B cell (primary cell): ENCODE results near the gene IFNG. TPM values are rescaled to one million over a fixed set of nuclear protein-coding genes. Genes with fewer than 3 reads are reported as not detected.

Experiments
- ATAC-seq: fragments of 200-7000 bp; cut with Tn5 transposase; one replicate; pipeline ENCODE4 v1.10.0; 2021; ENCODE audit warnings: low read depth, mild to moderate bottlenecking, moderate number of reproducible peaks, moderate library complexity
- CTCF ChIA-PET: fragments of 350-600 bp; sonication (Branson Sonifier 250); formaldehyde crosslinking; loops from one replicate; lab custom pipeline; 2021; ENCODE audit warnings: antibody characterized with exemption, inconsistent platforms; lab: Charles Lee
- POLR2A ChIA-PET: fragments of 350-600 bp; sonication (Branson Sonifier 250); formaldehyde crosslinking; loops from one replicate; lab custom pipeline; 2021; ENCODE audit warnings: antibody characterized with exemption; lab: Charles Lee
- DNase-seq: peaks from one replicate; pipeline ENCODE4 v3.0.0; 2013
- H2AFZ ChIP-seq: 2 replicates; pipeline ENCODE4 v1.6.1; 2012; ENCODE audit warnings: mild to moderate bottlenecking, low read depth, low read length; ENCODE audit not compliant: insufficient read depth, poor library complexity, severe bottlenecking
- H3K27ac ChIP-seq, 2 donors: 1 replicate in 1 of 2; 2 replicates in 1 of 2; pipeline ENCODE4 v1.5.1; 2012 to 2013; ENCODE audit warnings: low read length in 2 of 2, mild to moderate bottlenecking in 2 of 2, moderate library complexity in 1 of 2
- H3K27me3 ChIP-seq, 4 experiments: fragments of 200-600 bp in 1 of 4; sonication (generic) in 1 of 4; replicated peaks in 1 of 4; 1 replicate in 2 of 4; 2 replicates in 2 of 4; pipeline versions ENCODE4 v1.6.1 to v1.7.0; 2013 to 2016; ENCODE audit warnings: low read length in 3 of 4, mild to moderate bottlenecking in 2 of 4, mixed read lengths in 1 of 4, moderate library complexity in 1 of 4; ENCODE audit not compliant: insufficient read depth in 4 of 4, control insufficient read depth in 3 of 4; ENCODE audit errors: control extremely low read depth in 1 of 4
- H3K36me3 ChIP-seq, 2 experiments: replicated peaks in 1 of 2; 1 replicate in 1 of 2; 2 replicates in 1 of 2; pipeline versions ENCODE4 v1.6.1 to v1.7.1; 2013; ENCODE audit warnings: low read length in 1 of 2; ENCODE audit not compliant: insufficient read depth in 2 of 2, control insufficient read depth in 1 of 2; ENCODE audit errors: control extremely low read depth in 1 of 2, extremely low read depth in 1 of 2
- H3K4me1 ChIP-seq, 2 donors: fragments of 200-600 bp in 1 of 2; sonication (generic) in 1 of 2; 1 replicate in 1 of 2; 2 replicates in 1 of 2; pipeline versions ENCODE4 v1.5.1 to v1.6.1; 2013 to 2017; ENCODE audit warnings: low read length in 2 of 2; ENCODE audit not compliant: control insufficient read depth in 2 of 2, insufficient read depth in 2 of 2
- H3K4me2 ChIP-seq: replicated peaks from 2 replicates; pipeline ENCODE3; 2012; ENCODE audit warnings: mild to moderate bottlenecking, low read depth, low read length; ENCODE audit not compliant: poor library complexity, severe bottlenecking
- H3K4me3 ChIP-seq, 5 experiments: fragments of 200-600 bp in 1 of 5; sonication (generic) in 1 of 5; 1 replicate in 3 of 5; 2 replicates in 2 of 5; pipeline versions ENCODE4 v1.5.1 to v1.7.0; 2011 to 2016; ENCODE audit warnings: low read length in 4 of 5, mild to moderate bottlenecking in 4 of 5, low read depth in 2 of 5, control low read depth in 1 of 5, moderate library complexity in 1 of 5; ENCODE audit not compliant: insufficient read depth in 1 of 5; ENCODE audit errors: control extremely low read depth in 1 of 5, extremely low read depth in 1 of 5
- H3K79me2 ChIP-seq: fragments of 200-600 bp; sonication (generic); one replicate; pipeline ENCODE4 v1.6.0; 2016; ENCODE audit warnings: low read length; ENCODE audit not compliant: control insufficient read depth, insufficient read depth
- H3K9ac ChIP-seq: fragments of 200-600 bp; sonication (generic); 2 replicates; pipeline ENCODE4 v1.6.1; 2017; ENCODE audit warnings: mild to moderate bottlenecking, low read length, moderate library complexity
- H3K9me3 ChIP-seq, 3 donors: one replicate each; pipeline versions ENCODE4 v1.6.1 to v1.7.1; 2013; ENCODE audit warnings: low read length in 2 of 3; ENCODE audit not compliant: control insufficient read depth in 2 of 3, insufficient read depth in 1 of 3; ENCODE audit errors: control extremely low read depth in 1 of 3
- H4K20me1 ChIP-seq: 2 replicates; pipeline ENCODE4 v1.6.0; 2012; ENCODE audit warnings: mild to moderate bottlenecking, low read length; ENCODE audit not compliant: insufficient read depth, control insufficient read depth, poor library complexity, severe bottlenecking
- H3K27ac Mint-ChIP-seq: one replicate; pipeline ENCODE4 v1.8.0; 2021; ENCODE audit warnings: mixed read lengths
- H3K27me3 Mint-ChIP-seq: one replicate; pipeline ENCODE4 v1.8.0; 2021; ENCODE audit warnings: mixed read lengths
- H3K4me1 Mint-ChIP-seq: one replicate; pipeline ENCODE4 v1.8.0; 2021; ENCODE audit warnings: mixed read lengths
- H3K4me3 Mint-ChIP-seq: one replicate; pipeline ENCODE4 v1.8.0; 2021; ENCODE audit warnings: mixed read lengths
- H3K9me3 Mint-ChIP-seq: one replicate; pipeline ENCODE4 v1.8.0; 2022; ENCODE audit warnings: mixed read lengths; ENCODE audit not compliant: insufficient read depth
- EZH2 ChIP-seq: IDR thresholded peaks from 2 replicates; pipeline ENCODE4 v1.6.1; 2012; ENCODE audit warnings: borderline replicate concordance, low read depth, mild to moderate bottlenecking, moderate library complexity, low read length; ENCODE audit not compliant: insufficient read depth, poor library complexity, severe bottlenecking
- WGBS: methylation state at CpG from one replicate; pipeline ENCODE4 v1.1.5; 2013; ENCODE audit warnings: missing lambda C conversion rate; ENCODE audit not compliant: insufficient coverage; 5-methylcytosine and 5-hydroxymethylcytosine counted together
- intact Hi-C: fragments of 100-400 bp; cut with micrococcal nuclease; formaldehyde crosslinking; loops from one replicate; pipeline ENCODE4 v1.10.0; 2022
- polyA plus RNA-seq: library from polyadenylated mRNA; depleted of rRNA; stranded (reverse); fragments of >200 nt; gene quantifications from 2 replicates; pipeline ENCODE4 v1.2.3, GENCODE V29; 2012
- total RNA-seq, 2 donors: library from RNA; stranded (reverse); fragments of 120-200 nt in 1 of 2; gene quantifications; 1 replicate in 1 of 2; 2 replicates in 1 of 2; pipeline versions ENCODE4 v1.2.3 to v1.2.4, GENCODE V29; 2013 to 2022
- TF ChIP-seq, protein P1 (sequence below): fragments of 200-600 bp; IDR thresholded peaks from one replicate; pipeline ENCODE4 v1.8.0; 2022; ENCODE audit warnings: antibody characterized with exemption, mild to moderate bottlenecking

Gene IFNG
- total and polyA plus RNA-seq, 2 donors (not counting 1 experiment from before 2014, with no cell fraction given): 0.24 TPM; not detected in 1

DNA sequence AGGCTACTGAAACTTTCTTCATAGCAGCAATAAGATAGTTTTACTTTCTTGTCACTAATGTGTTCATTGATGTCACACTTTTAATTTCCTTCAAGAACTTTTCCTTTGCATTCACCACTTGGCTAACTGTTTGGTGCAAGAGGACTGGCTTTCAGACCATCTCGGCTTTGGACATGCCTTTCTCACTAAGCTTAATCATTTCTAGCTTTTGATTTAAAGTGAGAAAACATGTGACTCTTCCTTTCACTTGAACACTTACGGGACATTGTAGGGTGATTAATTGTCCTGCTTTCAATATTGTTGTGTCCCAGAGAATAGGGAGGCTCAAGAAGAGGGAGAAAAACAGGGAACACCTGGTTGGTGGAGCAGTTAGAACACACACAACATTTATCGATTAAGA is 41.9 kb downstream of the IFNG start:
- H4K20me1 ChIP-seq: no peaks in the 10 kb centered on the region
- no peak for TF ChIP-seq EZH2
- TF ChIP-seq, protein P1, sequence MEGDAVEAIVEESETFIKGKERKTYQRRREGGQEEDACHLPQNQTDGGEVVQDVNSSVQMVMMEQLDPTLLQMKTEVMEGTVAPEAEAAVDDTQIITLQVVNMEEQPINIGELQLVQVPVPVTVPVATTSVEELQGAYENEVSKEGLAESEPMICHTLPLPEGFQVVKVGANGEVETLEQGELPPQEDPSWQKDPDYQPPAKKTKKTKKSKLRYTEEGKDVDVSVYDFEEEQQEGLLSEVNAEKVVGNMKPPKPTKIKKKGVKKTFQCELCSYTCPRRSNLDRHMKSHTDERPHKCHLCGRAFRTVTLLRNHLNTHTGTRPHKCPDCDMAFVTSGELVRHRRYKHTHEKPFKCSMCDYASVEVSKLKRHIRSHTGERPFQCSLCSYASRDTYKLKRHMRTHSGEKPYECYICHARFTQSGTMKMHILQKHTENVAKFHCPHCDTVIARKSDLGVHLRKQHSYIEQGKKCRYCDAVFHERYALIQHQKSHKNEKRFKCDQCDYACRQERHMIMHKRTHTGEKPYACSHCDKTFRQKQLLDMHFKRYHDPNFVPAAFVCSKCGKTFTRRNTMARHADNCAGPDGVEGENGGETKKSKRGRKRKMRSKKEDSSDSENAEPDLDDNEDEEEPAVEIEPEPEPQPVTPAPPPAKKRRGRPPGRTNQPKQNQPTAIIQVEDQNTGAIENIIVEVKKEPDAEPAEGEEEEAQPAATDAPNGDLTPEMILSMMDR: no peak
- intact Hi-C loops: no loop called here
- ChIA-PET CTCF (interaction anchor here (0.5 kb wide), 1 partner anchor 41 kb away, joined by 6 read pairs; no protein-coding TSS in a partner anchor), POLR2A (no interaction called here)
- peaks cover 0 to 12% of the 10 kb centered on the region in 2 donors for H3K4me1 ChIP-seq
- no peak overlapping the region for H3K27ac ChIP-seq
- H3K36me3 ChIP-seq: no peaks in the 10 kb centered on the region
- H3K4me3 ChIP-seq: no peak overlapping the region
- no peak overlapping the region for H2AFZ ChIP-seq
- no peak overlapping the region for H3K4me3 Mint-ChIP-seq
- H3K4me2 ChIP-seq: no peak overlapping the region
- WGBS: no CpG with 5 or more reads among the region's 3 CpGs
- H3K27me3 Mint-ChIP-seq: no peaks in the 10 kb centered on the region
- H3K27ac Mint-ChIP-seq: no peak overlapping the region
- no peaks in the 10 kb centered on the region for H3K79me2 ChIP-seq
- ATAC-seq (no peak), DNase-seq (no peak)
- H3K9me3 ChIP-seq: no peaks in the 10 kb centered on the region
- no peaks in the 10 kb centered on the region for H3K27me3 ChIP-seq
- H3K9me3 Mint-ChIP-seq: no peaks in the 10 kb centered on the region
- no peaks in the 10 kb centered on the region for H3K4me1 Mint-ChIP-seq
- H3K9ac ChIP-seq: no peak overlapping the region

DNA sequence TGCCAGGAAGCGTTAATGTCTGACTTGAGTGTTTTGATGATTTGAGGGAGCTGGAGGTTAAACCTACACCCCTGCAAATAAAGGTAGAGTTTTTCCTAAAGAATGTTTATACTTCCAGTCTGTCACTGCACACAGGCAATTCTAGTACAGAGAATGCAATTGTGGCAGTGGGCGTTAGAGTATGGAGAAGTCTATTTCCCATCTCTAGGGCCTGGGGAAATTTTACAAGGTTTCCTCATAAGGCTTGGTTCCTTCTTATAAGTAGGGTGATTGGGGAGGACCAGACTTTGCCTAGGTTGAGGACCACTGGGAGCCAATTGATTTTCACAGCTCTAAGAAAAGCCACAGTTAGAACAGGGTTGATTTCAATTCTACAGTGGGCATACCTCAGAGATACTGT is 44.3 kb downstream of the IFNG start:
- TF ChIP-seq, protein P1: no peak
- TF ChIP-seq EZH2: no peak
- CTCF ChIA-PET: interaction anchor here (0.6 kb wide), 1 partner anchor 675 kb away, joined by 7 read pairs; no protein-coding TSS in a partner anchor
- H3K4me1 ChIP-seq: no peaks in the 10 kb centered on the region
- no peak overlapping the region for H2AFZ ChIP-seq
- intact Hi-C loops: no loop called here
- H4K20me1 ChIP-seq: no peaks in the 10 kb centered on the region
- no peaks in the 10 kb centered on the region for H3K9me3 ChIP-seq
- no peaks in the 10 kb centered on the region for H3K27me3 ChIP-seq
- no peak overlapping the region for H3K4me3 ChIP-seq
- no peak overlapping the region for H3K9ac ChIP-seq
- Mint-ChIP-seq H3K27me3 (no peaks in the 10 kb centered on the region), H3K4me1 (no peaks in the 10 kb centered on the region), H3K4me3 (no peak overlapping the region), H3K9me3 (no peaks in the 10 kb centered on the region), H3K27ac (no peak overlapping the region)
- POLR2A ChIA-PET: no interaction called here
- H3K27ac ChIP-seq: no peak overlapping the region
- no peaks in the 10 kb centered on the region for H3K36me3 ChIP-seq
- no CpG with 5 or more reads among the region's 2 CpGs for WGBS
- no peak for DNase-seq
- ATAC-seq: no peak
- no peaks in the 10 kb centered on the region for H3K79me2 ChIP-seq
- no peak overlapping the region for H3K4me2 ChIP-seq
